Cerebellar nuclear complex (tissue), 1 donor: ENCODE results near the gene MARCKSL1.
"Not testable (repeated sequence)": the region's sequence is repeated elsewhere in the genome, so short reads cannot be mapped to it uniquely, and the experiment has no call there.

ENCODE experiments used
- DNase-seq, 2 experiments: peaks; one replicate each; lab custom pipeline; 2025; lab: John Stamatoyannopoulos, UW

MARCKSL1 gene

GRCh38 chr1:32333251-32333963 lies 2.6 kb downstream of the MARCKSL1 start:
- DNase-seq, result no peak

GRCh38 chr1:32332290-32333079 lies 3.5 kb downstream of the MARCKSL1 start:
- DNase-seq, result no peak

DNA sequence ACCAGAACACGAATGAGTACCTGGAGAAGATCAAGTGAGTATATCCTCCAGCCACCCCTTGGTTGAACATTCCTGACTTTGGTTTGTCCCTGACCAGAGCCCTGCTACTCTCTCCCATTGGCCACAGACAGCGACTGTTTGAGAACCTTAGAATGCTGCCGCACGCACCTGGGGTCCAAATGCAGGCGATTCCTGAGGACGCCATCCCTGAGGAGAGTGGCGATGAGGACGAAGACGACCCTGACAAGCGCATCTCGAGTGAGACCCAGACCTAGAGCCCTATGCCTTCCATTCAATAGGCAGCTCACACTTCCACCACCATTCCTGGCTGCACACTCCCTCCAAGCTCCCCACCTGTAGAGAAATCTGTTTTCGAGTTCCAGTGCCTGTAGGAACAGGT lies 4.5 kb downstream of the MARCKSL1 start:
- DNase-seq, result no peak

- no peak for DNase-seq
These were observed 5.4 kb downstream of the MARCKSL1 start for GRCh38 chr1:32330558-32331151.

GRCh38 chr1:32329931-32330466 lies 6.0 kb downstream of the MARCKSL1 start:
- no peak for DNase-seq

DNA sequence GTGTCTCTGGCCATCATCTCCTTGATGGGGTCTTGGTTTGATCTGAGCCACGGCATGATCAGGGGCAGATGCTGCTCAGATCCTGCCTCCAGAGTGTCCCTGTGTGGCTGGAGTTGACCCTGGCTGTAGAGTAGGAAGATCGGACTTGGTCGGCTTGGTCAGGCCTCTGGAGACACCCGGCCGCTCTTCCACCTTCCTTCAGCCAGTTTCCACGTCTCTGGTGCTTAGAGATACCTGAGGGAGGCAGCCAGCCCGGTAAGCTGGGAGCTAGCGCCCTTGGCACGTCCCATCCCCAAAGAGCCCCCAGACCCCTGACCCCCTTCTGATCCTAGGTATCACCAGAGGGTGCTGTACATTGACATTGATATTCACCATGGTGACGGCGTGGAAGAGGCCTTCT lies 8.8 kb downstream of the MARCKSL1 start:
- DNase-seq, result no peak

DNA sequence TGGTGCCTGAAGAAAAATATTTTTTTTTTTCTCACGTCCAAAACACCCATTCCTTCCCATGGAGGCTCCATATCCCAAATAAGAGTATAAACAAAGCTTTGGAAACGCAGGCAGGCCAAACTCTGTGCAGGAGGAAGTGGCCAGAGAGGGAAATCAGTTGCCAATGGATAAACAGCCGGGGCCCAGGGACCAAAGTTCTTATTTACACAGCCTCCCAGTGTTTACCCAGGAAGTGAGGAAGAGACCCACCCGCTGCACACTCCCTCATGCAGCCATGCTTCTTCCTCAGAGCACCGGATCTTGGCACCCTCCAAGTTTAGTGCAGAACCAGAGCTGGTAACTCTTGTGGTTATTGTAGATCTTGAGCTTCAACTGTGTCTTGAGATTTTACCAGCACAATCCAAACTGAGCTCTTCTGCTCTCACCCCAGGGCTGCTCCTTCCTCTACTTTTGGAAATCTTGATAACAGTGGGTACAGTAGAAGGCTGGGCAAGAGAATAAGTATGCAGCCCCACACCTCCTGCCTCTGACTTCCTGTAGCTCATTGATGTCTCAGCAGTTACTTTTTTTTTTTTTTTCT lies 14.2 kb downstream of the MARCKSL1 start:
- no peak for DNase-seq

- no peak for DNase-seq
These were observed 17.7 kb downstream of the MARCKSL1 start for GRCh38 chr1:32318127-32318869.

DNA sequence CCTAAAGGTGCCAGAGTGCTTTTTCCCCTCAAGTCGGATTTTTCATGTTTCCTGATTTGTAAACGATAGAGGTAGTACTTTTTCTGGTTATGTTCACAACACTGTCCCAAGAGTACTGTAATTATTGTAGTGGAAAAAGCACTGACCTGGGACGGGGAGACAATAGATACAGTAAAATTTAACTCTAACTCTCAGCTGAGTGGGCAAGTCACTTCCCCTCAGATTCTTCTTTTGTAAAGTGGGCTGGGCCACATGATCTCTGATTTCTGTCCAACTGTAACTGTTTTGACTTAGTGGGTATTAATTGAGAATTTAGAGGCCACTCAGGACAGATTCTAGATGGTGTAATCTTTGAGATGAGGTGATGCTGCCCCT lies 19.1 kb downstream of the MARCKSL1 start:
- no peak for DNase-seq

- DNase-seq, result no peak
These were observed 24.2 kb downstream of the MARCKSL1 start for GRCh38 chr1:32311709-32312393.

DNA sequence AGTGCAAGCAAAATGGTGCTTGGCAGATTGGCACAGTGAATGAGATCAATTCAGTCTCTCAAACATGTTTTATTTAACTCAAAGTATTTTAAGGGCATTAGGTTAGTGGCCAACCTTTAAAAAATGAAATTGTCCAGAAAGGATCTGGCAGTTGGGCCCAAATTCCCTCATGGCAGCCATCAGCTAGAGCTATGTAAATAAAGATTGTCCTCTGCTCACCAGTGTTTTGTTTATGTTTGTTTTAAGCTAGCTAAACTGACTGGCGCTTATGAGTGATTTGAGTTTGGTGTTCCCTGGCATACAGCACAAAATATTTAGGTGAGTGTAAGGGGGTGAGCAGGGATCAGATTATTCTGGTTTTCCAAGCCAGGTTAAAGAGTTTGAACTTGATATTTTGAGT lies 26.1 kb downstream of the MARCKSL1 start:
- DNase-seq, result no peak

- DNase-seq, result no peak
These were observed 28.7 kb downstream of the MARCKSL1 start for GRCh38 chr1:32307324-32307723.

GRCh38 chr1:32305310-32305709 lies 30.7 kb downstream of the MARCKSL1 start:
- DNase-seq, result no peak

DNA sequence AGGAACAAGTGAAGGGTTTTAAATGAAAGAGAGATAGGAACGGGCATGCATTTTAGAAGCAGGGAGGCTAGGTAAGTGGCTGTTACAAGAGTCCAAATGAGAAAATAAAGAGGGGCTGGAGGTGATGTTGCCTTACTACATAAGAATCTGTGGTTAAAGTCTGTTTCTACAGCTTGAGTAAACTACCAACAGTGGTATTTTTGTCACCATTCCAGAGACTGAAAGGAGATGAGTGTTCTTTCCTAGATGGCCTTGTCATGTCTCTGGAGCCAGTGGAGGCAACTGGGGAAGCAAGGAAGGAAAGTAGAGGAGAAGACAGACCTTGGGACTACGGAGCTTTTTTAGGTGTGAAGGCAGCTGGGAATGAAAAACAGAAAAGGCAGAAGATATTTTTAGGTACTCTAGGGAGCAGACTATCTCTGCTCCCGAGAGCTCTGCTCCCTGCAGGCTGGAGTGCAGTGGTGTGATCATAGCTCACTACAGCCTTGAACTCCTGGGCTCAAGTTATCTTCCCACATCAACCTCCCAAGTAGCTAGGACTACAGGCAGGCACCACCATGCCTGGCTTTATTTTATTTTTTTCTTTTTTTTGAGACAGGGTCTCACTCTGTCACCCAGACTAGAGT lies 31.9 kb downstream of the MARCKSL1 start:
- no peak for DNase-seq

- no peak for DNase-seq
These were observed 32.7 kb downstream of the MARCKSL1 start for GRCh38 chr1:32303358-32303757.

GRCh38 chr1:32299327-32299726 lies 36.7 kb downstream of the MARCKSL1 start:
- DNase-seq, result no peak

DNA sequence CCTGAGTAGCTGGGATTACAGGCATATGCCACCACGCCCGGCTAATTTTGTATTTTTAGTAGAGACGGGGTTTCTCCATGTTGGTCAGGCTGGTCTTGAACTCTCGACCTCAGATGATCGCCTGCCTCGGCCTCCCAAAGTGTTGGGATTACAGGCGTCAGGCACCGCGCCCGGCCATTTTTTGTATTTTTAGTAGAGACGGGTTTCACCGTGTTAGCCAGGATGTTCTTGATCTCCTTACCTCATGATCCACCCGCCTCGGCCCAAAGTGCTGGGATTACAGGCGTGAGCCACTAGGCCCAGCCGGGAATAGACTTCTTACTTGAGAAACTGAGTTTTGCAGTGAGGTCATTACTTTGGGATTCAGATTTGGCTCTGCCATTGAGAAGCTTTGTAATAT lies 37.8 kb downstream of the MARCKSL1 start:
- DNase-seq, result not testable (repeated sequence)

GRCh38 chr1:32291708-32292538 lies 44.1 kb downstream of the MARCKSL1 start, which contains the start of gene HDAC1:
Gene HDAC1 (plus strand): TSS chr1:32292083. CDS start chr1:32292170, 87 bp downstream.
- DNase-seq, result no peak

DNA sequence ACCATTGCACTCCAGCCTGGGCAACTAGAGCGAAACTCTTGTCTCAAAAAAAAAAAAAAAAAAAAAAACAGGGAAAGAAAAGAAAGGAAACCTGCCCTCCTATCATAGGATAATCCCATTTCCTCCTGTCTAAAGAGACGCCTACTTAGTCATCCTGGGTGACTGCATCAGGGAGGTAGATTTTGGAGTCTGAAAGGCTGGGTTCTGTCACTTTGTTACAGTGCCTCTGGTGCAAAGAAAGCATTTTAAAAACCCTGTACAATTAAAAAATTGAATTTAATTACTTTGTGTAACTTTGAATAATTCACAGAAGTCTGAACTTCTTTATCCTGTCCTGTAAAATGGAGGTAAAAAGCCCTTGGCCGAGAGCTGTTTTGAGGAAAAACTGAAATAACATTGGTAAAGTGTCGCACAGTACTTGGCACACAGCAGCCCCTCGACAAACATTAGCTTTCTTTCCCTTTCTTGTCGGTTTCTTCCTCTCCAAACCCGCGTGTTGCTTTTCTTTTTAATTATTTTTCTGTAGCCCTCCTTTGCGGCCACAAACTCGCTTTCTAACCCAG lies 44.8 kb downstream of the MARCKSL1 start:
- no peak for DNase-seq
